PC-3 (cell line): ENCODE data around the gene OLR1. TPM values are rescaled to one million over a fixed set of nuclear protein-coding genes. Genes with fewer than 3 reads are reported as not detected.

Source experiments
- ATAC-seq: fragments of 200-7000 bp; cut with Tn5 transposase; 2 replicates; pipeline ENCODE4 v1.9.1; 2020; ENCODE audit warnings: mild to moderate bottlenecking, moderate library complexity
- BruUV-seq: library from RNA; stranded (reverse); fragments of 400-500 nt; replicated peaks from 2 replicates; lab custom pipeline; 2021; lab: Mats Ljungman, UMichigan
- CTCF ChIA-PET: fragments of 300-600 bp; sonication (Branson Sonifier 250); formaldehyde crosslinking; loops from one replicate; lab custom pipeline; 2022; ENCODE audit warnings: antibody characterized with exemption; lab: Charles Lee
- POLR2A ChIA-PET: fragments of 300-600 bp; sonication (Branson Sonifier 250); formaldehyde crosslinking; loops from one replicate; lab custom pipeline; 2022; ENCODE audit warnings: antibody characterized with exemption; ENCODE audit not compliant: unreplicated experiment; lab: Charles Lee
- DNase-seq: peaks from one replicate; pipeline ENCODE4 v3.0.0-alpha.2; 2015
- H2AFZ ChIP-seq: fragments of 300-600 bp; sonication (generic); 2 replicates; pipeline ENCODE4 v1.6.0; 2016; ENCODE audit warnings: antibody characterized with exemption, low read length
- H3F3A ChIP-seq: fragments of 300-600 bp; sonication (generic); one replicate; pipeline ENCODE4 v1.6.0; 2017; ENCODE audit warnings: antibody characterized with exemption, low read length, control low read depth, mild to moderate bottlenecking; ENCODE audit not compliant: unreplicated experiment
- H3K27ac ChIP-seq: fragments of 300-600 bp; sonication (generic); 2 replicates; pipeline ENCODE4 v1.5.1; 2016; ENCODE audit warnings: mild to moderate bottlenecking, low read length
- H3K27me3 ChIP-seq: fragments of 300-600 bp; sonication (generic); 2 replicates; pipeline ENCODE4 v1.6.1; 2016; ENCODE audit warnings: low read length, mixed read lengths
- H3K36me3 ChIP-seq: fragments of 300-600 bp; sonication (generic); 2 replicates; pipeline ENCODE4 v1.6.1; 2016; ENCODE audit warnings: low read depth, mixed run types, low read length, mixed read lengths
- H3K4me1 ChIP-seq: fragments of 300-600 bp; sonication (generic); 2 replicates; pipeline ENCODE4 v1.5.1; 2016; ENCODE audit warnings: low read length; ENCODE audit not compliant: insufficient read depth
- H3K4me2 ChIP-seq: fragments of 300-600 bp; sonication (generic); 2 replicates; pipeline ENCODE4 v1.6.0; 2016; ENCODE audit warnings: low read length
- H3K4me3 ChIP-seq: fragments of 300-600 bp; sonication (generic); 2 replicates; pipeline ENCODE4 v1.5.1; 2016; ENCODE audit warnings: mild to moderate bottlenecking, low read length, mixed read lengths
- H3K79me2 ChIP-seq: fragments of 300-600 bp; sonication (generic); 2 replicates; pipeline ENCODE4 v1.6.1; 2017; ENCODE audit warnings: low read length, mixed read lengths
- H3K9ac ChIP-seq: fragments of 300-600 bp; sonication (generic); 2 replicates; pipeline ENCODE4 v1.6.0; 2016; ENCODE audit warnings: mild to moderate bottlenecking, low read length
- H3K9me2 ChIP-seq: fragments of 300-600 bp; sonication (generic); replicated peaks from 2 replicates; pipeline ENCODE4 v1.6.1; 2016; ENCODE audit warnings: mixed run types, low read length, mixed read lengths
- H3K9me3 ChIP-seq: fragments of 300-600 bp; sonication (generic); 2 replicates; pipeline ENCODE4 v1.6.1; 2016; ENCODE audit warnings: low read length, mixed read lengths
- H4K20me1 ChIP-seq: fragments of 300-600 bp; sonication (generic); 2 replicates; pipeline ENCODE4 v1.6.1; 2016; ENCODE audit warnings: low read length, mixed read lengths
- EZH2 ChIP-seq: fragments of 300-600 bp; sonication (generic); IDR thresholded peaks from one replicate; pipeline ENCODE4 v1.6.1; 2017; ENCODE audit warnings: antibody characterized with exemption, mild to moderate bottlenecking, low read length; ENCODE audit not compliant: unreplicated experiment
- EZH2phosphoT487 ChIP-seq: fragments of 300-600 bp; sonication (generic); IDR thresholded peaks from 2 replicates; pipeline ENCODE4 v1.6.1; 2018; ENCODE audit warnings: mild to moderate bottlenecking, antibody characterized with exemption, low read length, borderline replicate concordance
- intact Hi-C: fragments of 100-400 bp; cut with micrococcal nuclease; formaldehyde crosslinking; loops from 2 replicates; pipeline ENCODE4 v1.9.0; 2023
- total RNA-seq: library from RNA; depleted of rRNA; stranded (reverse); fragments of >200 nt; gene quantifications from 2 replicates; pipeline ENCODE4 v1.2.3, GENCODE V29; 2014; rRNA removed
- TF ChIP-seq, protein P1 (sequence below): fragments of 300-600 bp; sonication (generic); conservative IDR thresholded peaks from 2 replicates; pipeline ENCODE4 v1.5.1; 2017; ENCODE audit warnings: antibody characterized with exemption, low read depth, mild to moderate bottlenecking, low read length

The OLR1 gene
- total RNA-seq, 1 experiment from 2014 or later: 0.80 TPM

DNA sequence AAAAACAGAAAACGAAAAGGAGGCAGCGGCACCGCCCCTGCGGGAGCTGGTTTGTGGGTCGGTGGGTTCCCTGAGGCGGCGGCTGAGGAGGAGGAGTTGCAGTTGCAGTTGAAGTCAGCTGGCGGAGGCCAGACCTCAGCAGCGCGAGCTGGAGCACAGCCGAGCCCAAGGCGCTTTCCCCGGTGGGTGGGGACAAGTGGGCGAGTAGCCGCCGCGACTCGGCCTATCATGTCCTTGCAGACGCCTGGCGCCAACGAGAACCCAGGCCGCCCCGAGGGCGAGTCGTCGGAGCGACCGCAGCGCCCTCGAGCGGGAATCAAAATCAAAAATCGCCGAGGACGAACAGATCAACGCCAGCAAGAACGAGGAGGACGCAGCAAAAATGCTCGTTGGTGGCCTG, 60.5 kb downstream of the OLR1 start:
- Histone ChIP-seq H3K79me2 (no peaks in the 10 kb centered on the region), H3K27ac (no peak overlapping the region), H3K9me2 (no peaks in the 10 kb centered on the region), H2AFZ (no peak overlapping the region), H3K4me3 (no peak overlapping the region), H3K36me3 (no peaks in the 10 kb centered on the region), H3K9me3 (no peaks in the 10 kb centered on the region), H3K27me3 (no peaks in the 10 kb centered on the region), H3K4me2 (no peak overlapping the region), H3K4me1 (peaks cover 20% of the 10 kb centered on the region), H3K9ac (no peak overlapping the region), H3F3A (no peaks in the 10 kb centered on the region), H4K20me1 (no peaks in the 10 kb centered on the region)
- ATAC-seq (no peak), DNase-seq (no peak)
- BruUV-seq: no TSS peak
- POLR2A ChIA-PET: no interaction called here
- intact Hi-C loops: no loop called here
- TF ChIP-seq, protein P1, sequence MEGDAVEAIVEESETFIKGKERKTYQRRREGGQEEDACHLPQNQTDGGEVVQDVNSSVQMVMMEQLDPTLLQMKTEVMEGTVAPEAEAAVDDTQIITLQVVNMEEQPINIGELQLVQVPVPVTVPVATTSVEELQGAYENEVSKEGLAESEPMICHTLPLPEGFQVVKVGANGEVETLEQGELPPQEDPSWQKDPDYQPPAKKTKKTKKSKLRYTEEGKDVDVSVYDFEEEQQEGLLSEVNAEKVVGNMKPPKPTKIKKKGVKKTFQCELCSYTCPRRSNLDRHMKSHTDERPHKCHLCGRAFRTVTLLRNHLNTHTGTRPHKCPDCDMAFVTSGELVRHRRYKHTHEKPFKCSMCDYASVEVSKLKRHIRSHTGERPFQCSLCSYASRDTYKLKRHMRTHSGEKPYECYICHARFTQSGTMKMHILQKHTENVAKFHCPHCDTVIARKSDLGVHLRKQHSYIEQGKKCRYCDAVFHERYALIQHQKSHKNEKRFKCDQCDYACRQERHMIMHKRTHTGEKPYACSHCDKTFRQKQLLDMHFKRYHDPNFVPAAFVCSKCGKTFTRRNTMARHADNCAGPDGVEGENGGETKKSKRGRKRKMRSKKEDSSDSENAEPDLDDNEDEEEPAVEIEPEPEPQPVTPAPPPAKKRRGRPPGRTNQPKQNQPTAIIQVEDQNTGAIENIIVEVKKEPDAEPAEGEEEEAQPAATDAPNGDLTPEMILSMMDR: no peak
- no peak for TF ChIP-seq EZH2phosphoT487
- no peak for TF ChIP-seq EZH2
- CTCF ChIA-PET: no interaction called here

DNA sequence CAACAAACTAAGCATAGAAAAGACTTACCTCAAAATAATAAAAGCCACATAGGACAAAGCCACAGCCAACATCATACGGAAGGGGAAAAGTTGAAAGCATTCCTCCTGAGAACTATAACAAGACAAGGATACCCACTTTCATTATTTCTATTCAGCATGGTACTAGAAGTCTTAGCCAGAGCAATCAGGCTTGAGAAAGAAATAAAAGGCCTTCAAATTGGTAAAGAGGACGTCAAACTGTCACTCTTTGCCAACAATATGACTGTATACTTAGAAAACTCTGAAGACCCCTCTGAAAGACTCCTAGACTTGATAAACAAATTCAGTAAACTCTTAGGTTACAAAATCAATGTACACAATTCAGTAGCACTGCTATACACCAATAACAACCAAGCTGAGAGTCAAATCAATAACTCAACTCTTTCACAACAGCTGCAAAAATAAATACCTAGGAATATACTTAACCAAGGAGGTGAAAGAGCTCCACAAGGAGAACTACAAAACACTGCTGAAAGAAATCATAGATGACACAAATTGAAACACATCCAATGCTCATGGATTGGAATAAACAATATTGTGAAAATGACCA, 61.6 kb downstream of the OLR1 start:
- Histone ChIP-seq H3F3A (no peaks in the 10 kb centered on the region), H3K9ac (no peak overlapping the region), H3K4me3 (no peak overlapping the region), H3K27me3 (no peaks in the 10 kb centered on the region), H4K20me1 (no peaks in the 10 kb centered on the region), H3K9me3 (no peaks in the 10 kb centered on the region), H2AFZ (no peak overlapping the region), H3K4me2 (no peak overlapping the region), H3K36me3 (no peaks in the 10 kb centered on the region), H3K4me1 (peaks cover 20% of the 10 kb centered on the region), H3K9me2 (no peaks in the 10 kb centered on the region), H3K27ac (no peak overlapping the region), H3K79me2 (no peaks in the 10 kb centered on the region)
- no peak for ATAC-seq
- intact Hi-C loops: no loop called here
- POLR2A ChIA-PET: no interaction called here
- TF ChIP-seq EZH2 (no peak), EZH2phosphoT487 (no peak)
- TF ChIP-seq, protein P1: no peak
- BruUV-seq: no TSS peak
- CTCF ChIA-PET: no interaction called here
- no peak for DNase-seq

Other genes with a start within 250 kb of the OLR1 start
- not detected in 2 replicates for gene CLEC2A, start 239.8 kb downstream of the OLR1 start, total RNA-seq
- not detected in 2 replicates for gene CLEC12A, start 200.7 kb downstream of the OLR1 start, total RNA-seq
- gene CLEC1B, start 173.0 kb downstream of the OLR1 start, total RNA-seq: not detected in 2 replicates
- gene CLEC12B, start 161.5 kb downstream of the OLR1 start, total RNA-seq: not detected in 2 replicates
- not detected in 2 replicates for gene CLEC9A, start 141.4 kb downstream of the OLR1 start, total RNA-seq
- not detected in 2 replicates for gene CLEC1A, start 73.1 kb downstream of the OLR1 start, total RNA-seq
- 0.40 TPM in 1 of 2 replicates, not detected in the other for gene CLEC7A, start 41.9 kb downstream of the OLR1 start, total RNA-seq
- gene TMEM52B, start 6.9 kb upstream of the OLR1 start, total RNA-seq: not detected in 2 replicates
- 14.9 and 24.5 TPM in 2 replicates for gene GABARAPL1, start 40.7 kb upstream of the OLR1 start, total RNA-seq
- gene KLRD1, start 135.7 kb upstream of the OLR1 start, total RNA-seq: 0.06 TPM in 1 of 2 replicates, not detected in the other
- gene KLRK1, start 217.9 kb upstream of the OLR1 start, total RNA-seq: not detected in 2 replicates
- gene KLRC4, start 237.6 kb upstream of the OLR1 start, total RNA-seq: not detected in 2 replicates
- gene KLRC3, start 248.5 kb upstream of the OLR1 start, total RNA-seq: not detected in 2 replicates